Mesothelial cell of epicardium (in vitro differentiated cells): ENCODE data around the gene SYT11. TPM values are rescaled to one million over a fixed set of nuclear protein-coding genes. Genes with fewer than 3 reads are reported as not detected.

Source experiments
- DNase-seq, 2 experiments: peaks; one replicate each; pipeline ENCODE4 v3.0.0; 2021; ENCODE audit warnings: low spot score in 2 of 2; ENCODE audit not compliant: unreplicated experiment in 2 of 2
- H3K27ac Mint-ChIP-seq: 2 replicates; pipeline ENCODE4 v1.8.0; 2021; ENCODE audit warnings: mixed read lengths
- H3K27me3 Mint-ChIP-seq: 2 replicates; pipeline ENCODE4 v1.8.0; 2021; ENCODE audit warnings: low read depth, mixed read lengths
- H3K36me3 Mint-ChIP-seq: 2 replicates; pipeline ENCODE4 v1.8.0; 2021; ENCODE audit warnings: mixed read lengths
- H3K4me1 Mint-ChIP-seq: 2 replicates; pipeline ENCODE4 v1.8.0; 2021; ENCODE audit warnings: mixed read lengths
- H3K4me3 Mint-ChIP-seq: 2 replicates; pipeline ENCODE4 v1.8.0; 2021; ENCODE audit warnings: mild to moderate bottlenecking, moderate library complexity, mixed read lengths
- H3K9me3 Mint-ChIP-seq: 2 replicates; pipeline ENCODE4 v1.8.0; 2021; ENCODE audit warnings: mixed read lengths
- total RNA-seq: library from RNA; stranded (reverse); gene quantifications from 3 replicates; pipeline ENCODE4 v1.2.1, GENCODE V29; 2021
- TF ChIP-seq, protein P1 (sequence below): fragments of 200-600 bp; sonication (generic); IDR thresholded peaks from one replicate; pipeline ENCODE4 v1.5.0; 2021; ENCODE audit warnings: antibody characterized with exemption; ENCODE audit not compliant: unreplicated experiment

Gene SYT11
- total RNA-seq, 1 donor from 2014 or later = 0.45 TPM

DNA sequence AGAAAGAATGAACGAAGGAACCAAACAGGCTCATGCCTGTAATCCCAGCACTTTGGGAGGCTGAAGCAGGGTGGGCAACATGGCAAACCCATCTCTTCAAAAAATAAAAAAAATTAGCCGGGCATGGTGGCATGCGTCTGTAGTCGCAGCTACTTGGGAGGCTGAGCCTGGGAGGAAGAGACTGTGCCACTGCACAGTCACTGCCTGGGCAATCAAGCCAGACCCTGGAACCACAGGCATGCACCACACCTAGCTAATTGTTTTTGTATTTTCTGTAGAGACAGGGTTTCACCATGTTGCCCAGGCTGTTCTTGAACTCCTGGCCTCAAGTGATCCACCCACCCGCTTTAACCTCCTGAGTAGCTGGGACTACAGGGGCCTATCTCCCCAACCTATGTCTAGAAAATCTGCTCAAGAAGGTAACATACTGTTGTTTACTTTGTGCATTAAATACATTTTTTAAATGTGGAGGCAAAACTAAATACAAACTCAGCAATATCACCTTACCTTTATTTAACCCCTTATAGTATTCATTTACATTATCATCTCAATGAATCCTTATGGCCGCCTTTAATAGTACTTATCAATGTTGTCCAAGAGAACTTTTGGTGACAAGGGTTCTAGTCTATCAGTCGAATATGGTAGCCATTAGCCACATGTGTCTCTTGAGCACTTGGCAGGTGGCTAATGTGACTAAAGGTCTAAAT is 72.1 kb downstream of the SYT11 start:
- Mint-ChIP-seq H3K4me1 (peaks cover 24% of the 10 kb centered on the region), H3K9me3 (no peaks in the 10 kb centered on the region), H3K27ac (peak overlapping the region; percentile 77), H3K4me3 (peak overlapping the region; percentile 53), H3K27me3 (no peaks in the 10 kb centered on the region), H3K36me3 (peaks cover 26% of the 10 kb centered on the region)
- no peak for DNase-seq
- TF ChIP-seq, protein P1, sequence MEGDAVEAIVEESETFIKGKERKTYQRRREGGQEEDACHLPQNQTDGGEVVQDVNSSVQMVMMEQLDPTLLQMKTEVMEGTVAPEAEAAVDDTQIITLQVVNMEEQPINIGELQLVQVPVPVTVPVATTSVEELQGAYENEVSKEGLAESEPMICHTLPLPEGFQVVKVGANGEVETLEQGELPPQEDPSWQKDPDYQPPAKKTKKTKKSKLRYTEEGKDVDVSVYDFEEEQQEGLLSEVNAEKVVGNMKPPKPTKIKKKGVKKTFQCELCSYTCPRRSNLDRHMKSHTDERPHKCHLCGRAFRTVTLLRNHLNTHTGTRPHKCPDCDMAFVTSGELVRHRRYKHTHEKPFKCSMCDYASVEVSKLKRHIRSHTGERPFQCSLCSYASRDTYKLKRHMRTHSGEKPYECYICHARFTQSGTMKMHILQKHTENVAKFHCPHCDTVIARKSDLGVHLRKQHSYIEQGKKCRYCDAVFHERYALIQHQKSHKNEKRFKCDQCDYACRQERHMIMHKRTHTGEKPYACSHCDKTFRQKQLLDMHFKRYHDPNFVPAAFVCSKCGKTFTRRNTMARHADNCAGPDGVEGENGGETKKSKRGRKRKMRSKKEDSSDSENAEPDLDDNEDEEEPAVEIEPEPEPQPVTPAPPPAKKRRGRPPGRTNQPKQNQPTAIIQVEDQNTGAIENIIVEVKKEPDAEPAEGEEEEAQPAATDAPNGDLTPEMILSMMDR = no peak

DNA sequence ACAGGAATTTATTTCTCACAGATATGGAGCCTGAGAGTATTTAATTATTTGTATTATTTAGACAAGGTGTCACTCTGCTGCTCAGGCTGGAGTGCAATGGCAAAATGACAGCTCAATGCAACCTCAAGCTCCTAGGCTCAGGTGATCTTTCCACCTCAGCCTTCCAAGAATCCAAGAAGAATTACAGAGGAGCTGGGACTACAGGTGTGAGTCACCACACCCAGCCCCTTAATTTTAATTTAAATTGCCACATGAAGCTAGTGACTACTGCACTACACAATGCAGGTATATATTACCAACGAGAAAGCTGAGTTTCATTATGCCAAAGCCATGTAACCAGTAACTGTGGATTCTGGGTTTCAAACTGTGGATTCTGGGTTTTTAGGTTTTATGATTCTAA is 72.7 kb downstream of the SYT11 start:
- Mint-ChIP-seq H3K4me1 (peaks cover 24% of the 10 kb centered on the region), H3K4me3 (peak overlapping the region; percentile 26), H3K36me3 (peaks cover 20% of the 10 kb centered on the region), H3K27me3 (no peaks in the 10 kb centered on the region), H3K9me3 (no peaks in the 10 kb centered on the region), H3K27ac (no peak overlapping the region)
- no peak for DNase-seq
- TF ChIP-seq, protein P1 = no peak

DNA sequence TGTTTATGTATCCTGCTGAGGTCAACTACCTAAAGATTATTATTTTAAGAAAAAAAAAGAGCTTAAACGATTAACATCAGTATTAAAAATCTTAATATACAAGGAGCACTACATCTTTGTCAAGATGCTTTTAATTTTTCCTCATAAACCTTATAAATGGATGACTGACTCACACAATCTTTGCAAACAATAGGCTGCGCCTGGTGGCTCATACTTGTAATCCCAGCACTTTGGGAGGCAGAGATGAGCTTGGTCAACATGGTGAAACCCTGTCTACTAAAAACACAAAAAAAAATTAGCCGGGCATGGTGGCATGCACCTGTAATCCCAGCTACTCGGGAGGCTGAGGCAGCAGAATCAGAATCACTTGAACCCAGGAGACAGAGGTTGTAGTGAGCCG is 73.1 kb downstream of the SYT11 start:
- TF ChIP-seq, protein P1 = no peak
- H3K4me3 Mint-ChIP-seq = peak overlapping the region; percentile 43
- no peak for DNase-seq
- H3K36me3 Mint-ChIP-seq = peaks cover 19% of the 10 kb centered on the region
- H3K4me1 Mint-ChIP-seq = peaks cover 24% of the 10 kb centered on the region
- no peaks in the 10 kb centered on the region for H3K27me3 Mint-ChIP-seq
- H3K27ac Mint-ChIP-seq = no peak overlapping the region
- no peaks in the 10 kb centered on the region for H3K9me3 Mint-ChIP-seq

DNA sequence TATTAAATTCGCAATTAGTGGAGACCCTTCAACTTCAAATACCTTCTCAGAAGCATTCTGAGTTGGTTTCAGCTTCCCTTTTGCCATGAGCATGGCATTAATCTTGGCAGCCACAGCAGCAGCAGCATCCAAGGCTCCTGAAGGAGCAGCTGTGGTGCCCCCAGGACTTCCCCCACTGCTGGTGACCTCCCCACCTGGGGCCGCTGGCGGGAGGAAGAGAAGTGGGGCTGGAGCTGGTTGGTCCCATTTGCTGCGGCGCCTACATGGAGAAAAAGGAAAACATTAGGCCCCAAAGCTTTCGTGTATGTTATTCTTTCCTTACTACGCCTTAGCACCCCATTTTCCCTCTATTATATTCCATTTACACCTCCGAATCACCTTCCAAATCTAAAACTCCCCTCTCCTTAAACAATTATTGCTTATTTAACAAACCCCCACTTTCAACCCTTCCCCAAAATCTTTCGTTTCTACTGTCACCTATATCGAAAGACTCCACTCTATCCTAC is 74.3 kb downstream of the SYT11 start:
- Mint-ChIP-seq H3K27ac (no peak overlapping the region), H3K4me1 (peaks cover 28% of the 10 kb centered on the region), H3K9me3 (no peaks in the 10 kb centered on the region), H3K4me3 (no peak overlapping the region), H3K36me3 (peaks cover 15% of the 10 kb centered on the region), H3K27me3 (no peaks in the 10 kb centered on the region)
- TF ChIP-seq, protein P1 = no peak
- DNase-seq = no peak

DNA sequence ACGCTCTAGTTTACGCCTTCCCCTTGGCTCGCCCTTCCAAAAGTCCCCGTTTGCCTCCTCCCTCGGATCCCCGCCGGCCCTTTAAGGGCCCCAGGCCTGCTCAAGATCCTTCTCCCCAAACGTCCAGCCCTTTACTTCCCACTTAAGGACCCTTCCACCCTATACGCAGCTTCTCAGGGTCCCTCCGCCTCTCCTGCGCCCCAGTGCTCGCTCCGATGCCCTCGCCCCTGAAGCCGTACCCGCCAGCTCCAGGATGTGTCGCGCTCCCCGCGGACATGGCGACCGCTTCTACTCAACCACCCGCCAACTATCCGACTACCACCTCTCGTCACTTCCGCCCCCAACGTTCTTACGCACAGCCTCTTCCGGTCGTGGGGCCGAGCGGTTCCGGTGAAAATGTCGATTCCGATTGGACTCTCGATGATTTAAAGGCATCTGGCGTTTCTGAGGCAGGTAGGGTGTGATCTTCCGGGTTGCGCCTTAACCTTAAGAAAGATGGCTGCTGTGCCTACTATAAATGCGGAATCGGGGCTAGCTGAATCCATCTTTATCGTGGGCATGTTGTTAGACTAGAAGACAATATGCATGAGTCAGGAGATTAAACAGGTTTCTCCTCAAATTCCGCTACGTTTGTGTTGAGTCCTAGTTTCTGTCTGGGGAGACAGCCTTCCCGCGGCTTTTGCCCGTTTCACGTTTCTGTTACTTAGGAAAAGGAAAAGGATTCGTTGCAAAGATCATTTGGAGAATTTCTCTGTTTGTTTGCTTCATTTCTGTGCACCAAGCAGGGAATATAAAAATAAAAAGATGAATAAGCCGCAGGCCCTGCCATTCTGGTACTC is 74.9 kb downstream of the SYT11 start, which contains the start of gene KHDC4:
KHDC4 (minus strand) TSS at position 317 of the 839 bp plus-strand sequence; CDS start at position 277, 40 bp downstream.
- TF ChIP-seq, protein P1 = no peak
- peak; percentile 74 to 86 for DNase-seq
- H3K9me3 Mint-ChIP-seq = no peaks in the 10 kb centered on the region
- peaks cover 28% of the 10 kb centered on the region for H3K4me1 Mint-ChIP-seq
- no peak within 1 kb of the TSS for H3K4me3 Mint-ChIP-seq
- H3K27ac Mint-ChIP-seq = no peak within 1 kb of the TSS
- H3K36me3 Mint-ChIP-seq = peaks cover 10% of the 10 kb centered on the region
- H3K27me3 Mint-ChIP-seq = no peaks in the 10 kb centered on the region

Other genes with a start within 250 kb of the SYT11 start
- gene MSTO1, start 249.3 kb upstream of the SYT11 start, total RNA-seq = 55.3 to 55.8 TPM (median 55.5 TPM) in 3 replicates
- 55.8 to 58.1 TPM (median 56.2 TPM) in 3 replicates for gene YY1AP1, start 170.8 kb upstream of the SYT11 start, total RNA-seq
- gene DAP3, start 170.5 kb upstream of the SYT11 start, total RNA-seq = 106 to 113 TPM (median 109 TPM) in 3 replicates
- 62.4 to 70.1 TPM (median 69.8 TPM) in 3 replicates for gene GON4L, start 2.4 kb upstream of the SYT11 start, total RNA-seq
- 34.3 to 37.0 TPM (median 35.5 TPM) in 3 replicates for gene RIT1, start 51.8 kb downstream of the SYT11 start, total RNA-seq
- 70.1 to 74.1 TPM (median 73.2 TPM) in 3 replicates for gene KHDC4, start 74.8 kb downstream of the SYT11 start, total RNA-seq
- not detected in 3 replicates for gene RXFP4, start 82.1 kb downstream of the SYT11 start, total RNA-seq
- gene ARHGEF2, start 119.0 kb downstream of the SYT11 start, total RNA-seq = 103 to 111 TPM (median 110 TPM) in 3 replicates
- gene SSR2, start 161.4 kb downstream of the SYT11 start, total RNA-seq = 282 to 298 TPM (median 297 TPM) in 3 replicates
- gene UBQLN4, start 194.2 kb downstream of the SYT11 start, total RNA-seq = 61.2 to 66.7 TPM (median 61.9 TPM) in 3 replicates
- gene LAMTOR2, start 195.2 kb downstream of the SYT11 start, total RNA-seq = 39.2 to 43.4 TPM (median 39.5 TPM) in 3 replicates
- gene RAB25, start 201.6 kb downstream of the SYT11 start, total RNA-seq = 51.1 to 52.6 TPM (median 51.2 TPM) in 3 replicates
- 107 to 112 TPM (median 112 TPM) in 3 replicates for gene MEX3A, start 222.9 kb downstream of the SYT11 start, total RNA-seq